HEK293T (cell line): Measurements from ENCODE around the gene PRDM10.
A peak's percentile ranks its signal among the peaks of the same experiment; 100 is the strongest.
"Not testable (repeated sequence)": the region's sequence is repeated elsewhere in the genome, so short reads cannot be mapped to it uniquely, and the experiment has no call there.

Experiments used
- CTCF ChIA-PET: fragments of 350-600 bp; formaldehyde crosslinking; extraction: SDS; loops from one replicate; lab custom pipeline; 2021; ENCODE audit warnings: antibody characterized with exemption, inconsistent platforms; lab: Yijun Ruan, JAX
- POLR2A ChIA-PET: fragments of 350-600 bp; formaldehyde crosslinking; extraction: SDS; loops from one replicate; lab custom pipeline; 2020; ENCODE audit warnings: antibody characterized with exemption, inconsistent platforms; lab: Yijun Ruan, JAX
- DNase-seq: peaks from one replicate; pipeline ENCODE4 v3.0.0; 2012; ENCODE audit warnings: mixed read lengths; ENCODE audit errors: extremely low spot score
- ARNT ChIP-seq: fragments of 450-650 bp; IDR thresholded peaks from 2 replicates; pipeline ENCODE4 v1.6.1; 2017; ENCODE audit warnings: mild to moderate bottlenecking
- BHLHE40 ChIP-seq: fragments of 450-650 bp; IDR thresholded peaks from 2 replicates; pipeline ENCODE4 v1.6.1; 2016; ENCODE audit warnings: mild to moderate bottlenecking, moderate library complexity, borderline replicate concordance
- CTBP1 ChIP-seq: fragments of 450-650 bp; IDR thresholded peaks from 2 replicates; pipeline ENCODE4 v1.6.1; 2016; ENCODE audit warnings: borderline replicate concordance
- ELF4 ChIP-seq: fragments of 450-650 bp; IDR thresholded peaks from 2 replicates; pipeline ENCODE4 v1.6.1; 2017; ENCODE audit warnings: antibody characterized with exemption
- FOXA1 ChIP-seq: fragments of 450-650 bp; IDR thresholded peaks from 2 replicates; pipeline ENCODE4 v1.6.1; 2016; ENCODE audit warnings: mild to moderate bottlenecking
- FOXK2 ChIP-seq: fragments of 450-650 bp; IDR thresholded peaks from 2 replicates; pipeline ENCODE4 v1.6.1; 2016; ENCODE audit warnings: mild to moderate bottlenecking
- FOXM1 ChIP-seq: fragments of 450-650 bp; IDR thresholded peaks from 2 replicates; pipeline ENCODE4 v1.6.1; 2017; ENCODE audit warnings: mild to moderate bottlenecking, borderline replicate concordance
- HDGF ChIP-seq: fragments of 450-650 bp; IDR thresholded peaks from 2 replicates; pipeline ENCODE4 v1.6.1; 2017; ENCODE audit warnings: antibody characterized with exemption, borderline replicate concordance
- L3MBTL2 ChIP-seq: fragments of 450-650 bp; conservative IDR thresholded peaks from 2 replicates; pipeline ENCODE4 v1.6.1; 2016; ENCODE audit warnings: mild to moderate bottlenecking
- LEF1 ChIP-seq: fragments of 450-650 bp; IDR thresholded peaks from 2 replicates; pipeline ENCODE4 v1.6.1; 2017; ENCODE audit warnings: mild to moderate bottlenecking, borderline replicate concordance
- NFRKB ChIP-seq: fragments of 450-650 bp; IDR thresholded peaks from 2 replicates; pipeline ENCODE4 v1.6.1; 2016; ENCODE audit warnings: mild to moderate bottlenecking, moderate library complexity
- SP1 ChIP-seq: fragments of 450-650 bp; IDR thresholded peaks from 2 replicates; pipeline ENCODE4 v1.6.1; 2017
- SUZ12 ChIP-seq: fragments of 450-650 bp; IDR thresholded peaks from 2 replicates; pipeline ENCODE4 v1.6.1; 2016; ENCODE audit warnings: mild to moderate bottlenecking
- TARDBP ChIP-seq: fragments of 450-650 bp; IDR thresholded peaks from 2 replicates; pipeline ENCODE4 v1.6.1; 2016
- ZNF384 ChIP-seq: fragments of 450-650 bp; IDR thresholded peaks from 2 replicates; pipeline ENCODE4 v1.6.1; 2016
- TF ChIP-seq, protein P1 (sequence below): fragments of 450-650 bp; IDR thresholded peaks from 2 replicates; pipeline ENCODE4 v1.6.1; 2016

PRDM10 gene

DNA sequence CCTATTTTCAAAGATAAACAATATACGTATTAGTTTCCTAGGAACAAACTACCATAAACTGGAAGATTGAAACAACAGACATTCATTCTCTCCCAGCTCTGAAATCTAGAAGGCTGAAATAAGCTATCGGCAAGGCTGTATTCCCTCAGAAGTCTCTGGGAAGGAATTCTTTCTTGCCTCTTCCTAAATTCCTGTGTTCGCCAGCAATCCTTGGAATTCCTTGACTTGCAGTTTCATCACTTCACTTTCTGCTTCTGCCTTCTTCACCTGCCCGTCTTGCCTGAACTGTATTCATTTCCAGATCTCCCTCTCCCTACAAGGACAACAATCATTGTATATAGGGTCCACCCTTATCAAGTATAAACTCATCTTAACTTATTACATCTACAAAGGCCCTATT, 17.7 kb upstream of the PRDM10 start:
- CTCF ChIA-PET: no interaction called here
- POLR2A ChIA-PET: no interaction called here
- TF ChIP-seq ELF4 (no peak), ARNT (no peak), FOXM1 (no peak), LEF1 (no peak), L3MBTL2 (no peak), HDGF (no peak), ZNF384 (no peak), BHLHE40 (no peak), SP1 (no peak), CTBP1 (no peak)
- TF ChIP-seq, protein P1, sequence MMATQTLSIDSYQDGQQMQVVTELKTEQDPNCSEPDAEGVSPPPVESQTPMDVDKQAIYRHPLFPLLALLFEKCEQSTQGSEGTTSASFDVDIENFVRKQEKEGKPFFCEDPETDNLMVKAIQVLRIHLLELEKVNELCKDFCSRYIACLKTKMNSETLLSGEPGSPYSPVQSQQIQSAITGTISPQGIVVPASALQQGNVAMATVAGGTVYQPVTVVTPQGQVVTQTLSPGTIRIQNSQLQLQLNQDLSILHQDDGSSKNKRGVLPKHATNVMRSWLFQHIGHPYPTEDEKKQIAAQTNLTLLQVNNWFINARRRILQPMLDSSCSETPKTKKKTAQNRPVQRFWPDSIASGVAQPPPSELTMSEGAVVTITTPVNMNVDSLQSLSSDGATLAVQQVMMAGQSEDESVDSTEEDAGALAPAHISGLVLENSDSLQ: no peak
- DNase-seq: no peak

DNA sequence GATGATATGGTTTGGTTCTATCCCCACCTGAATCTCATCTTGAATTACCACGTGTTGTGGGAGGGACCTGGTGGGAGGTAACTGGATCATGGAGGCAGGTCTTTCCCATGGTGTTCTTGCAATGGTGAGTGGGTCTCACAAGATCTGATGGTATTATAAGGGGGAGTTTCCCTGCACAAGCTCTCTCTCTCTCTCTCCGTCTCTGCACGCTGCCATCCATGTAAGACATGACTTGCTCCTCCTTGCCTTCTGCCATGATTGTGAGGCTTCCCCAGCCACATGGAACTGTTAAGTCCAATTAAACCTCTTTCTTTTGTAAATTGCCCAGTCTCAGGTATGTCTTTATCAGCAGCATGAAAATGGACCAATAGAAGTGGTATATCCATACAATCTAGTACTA, 13.2 kb upstream of the PRDM10 start:
- DNase-seq, POLR2A ChIA-PET, CTCF ChIA-PET: not testable (repeated sequence)

DNA sequence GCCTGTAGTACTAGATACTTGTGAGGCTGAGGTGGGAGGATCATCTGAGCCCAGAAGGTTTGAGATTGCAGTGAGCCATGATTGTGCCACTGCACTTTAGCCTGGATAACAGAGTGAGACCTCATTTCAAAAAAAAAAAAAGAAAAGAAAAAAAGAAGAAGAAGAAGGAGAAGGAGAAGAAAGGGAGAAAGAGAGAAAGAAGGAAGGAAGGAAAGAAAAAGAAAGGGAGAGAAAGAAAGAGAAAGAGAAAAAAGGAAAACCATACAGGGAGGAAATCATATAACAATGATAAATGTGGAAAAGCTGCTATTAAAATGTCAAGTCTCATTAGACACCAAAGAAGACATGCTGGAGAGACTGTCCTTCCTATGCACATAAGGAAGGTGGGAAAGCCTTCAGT, 5.7 kb upstream of the PRDM10 start:
- TF ChIP-seq LEF1 (no peak), HDGF (no peak), CTBP1 (no peak), SP1 (no peak)
- TF ChIP-seq, protein P1: peak; percentile 40; the same call in 1 of the 2 replicates
- CTCF ChIA-PET: no interaction called here
- DNase-seq: no peak
- POLR2A ChIA-PET: no interaction called here

DNA sequence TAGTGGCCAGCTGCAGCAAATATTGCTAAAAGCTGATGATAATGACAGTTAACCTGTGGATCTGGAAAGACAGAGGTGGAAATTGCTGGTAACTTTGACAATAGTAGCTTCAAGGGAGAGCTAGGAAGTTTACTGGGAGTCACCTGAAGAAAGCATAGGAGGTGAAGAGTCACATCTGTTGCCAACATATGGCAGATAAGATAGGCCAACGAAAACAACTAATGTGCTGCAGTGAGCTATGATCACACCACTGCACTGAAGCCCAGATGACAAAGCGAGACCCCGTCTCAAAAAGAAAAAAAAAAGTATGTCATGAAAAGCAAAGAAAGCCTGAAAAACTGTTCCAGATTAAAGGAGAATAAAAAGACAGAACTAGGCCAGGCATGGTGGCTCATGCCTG, 4.3 kb upstream of the PRDM10 start:
- CTCF ChIA-PET: no interaction called here
- DNase-seq: no peak
- TF ChIP-seq ZNF384 (no peak), ELF4 (no peak), CTBP1 (no peak), SP1 (no peak), TARDBP (no peak), FOXM1 (no peak), FOXA1 (no peak), L3MBTL2 (no peak), HDGF (no peak), LEF1 (no peak), BHLHE40 (no peak)
- POLR2A ChIA-PET: no interaction called here

DNA sequence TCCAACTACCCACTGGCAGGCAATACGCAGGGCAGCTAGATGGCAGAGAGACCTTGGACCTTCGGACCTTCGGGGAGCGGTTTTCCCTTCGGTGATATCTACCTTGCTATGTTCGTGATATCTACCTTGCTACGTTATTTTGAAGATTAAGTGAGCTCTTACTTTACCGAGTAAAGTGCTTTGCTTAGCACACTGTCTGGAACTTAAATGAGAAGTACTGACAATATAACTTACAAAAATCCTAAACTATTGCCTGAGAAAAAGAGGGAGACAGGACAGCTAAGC, 1.0 kb upstream of the PRDM10 start:
- TF ChIP-seq FOXM1: no peak
- no peak for TF ChIP-seq FOXA1
- TF ChIP-seq, protein P1: no peak
- no peak for TF ChIP-seq TARDBP
- TF ChIP-seq BHLHE40: no peak
- no peak for TF ChIP-seq SUZ12
- no peak for TF ChIP-seq HDGF
- no peak for TF ChIP-seq SP1
- no peak for TF ChIP-seq FOXK2
- no peak for TF ChIP-seq ZNF384
- no peak for TF ChIP-seq ELF4
- TF ChIP-seq LEF1: no peak
- no peak; the same call in 1 of the 2 replicates for TF ChIP-seq L3MBTL2
- TF ChIP-seq CTBP1: no peak
- TF ChIP-seq NFRKB: no peak
- TF ChIP-seq ARNT: no peak
- POLR2A ChIA-PET: interaction anchor here (0.6 to 2.9 kb wide), 9 partner anchors 11 to 627 kb away, joined by 3 to 24 read pairs (median 3); partner anchors contain the start of genes APLP2 and BARX2
- DNase-seq: no peak
- CTCF ChIA-PET: interaction anchor here (0.7 kb wide), 1 partner anchor 69 kb away, joined by 3 read pairs; no protein-coding TSS in a partner anchor

DNA sequence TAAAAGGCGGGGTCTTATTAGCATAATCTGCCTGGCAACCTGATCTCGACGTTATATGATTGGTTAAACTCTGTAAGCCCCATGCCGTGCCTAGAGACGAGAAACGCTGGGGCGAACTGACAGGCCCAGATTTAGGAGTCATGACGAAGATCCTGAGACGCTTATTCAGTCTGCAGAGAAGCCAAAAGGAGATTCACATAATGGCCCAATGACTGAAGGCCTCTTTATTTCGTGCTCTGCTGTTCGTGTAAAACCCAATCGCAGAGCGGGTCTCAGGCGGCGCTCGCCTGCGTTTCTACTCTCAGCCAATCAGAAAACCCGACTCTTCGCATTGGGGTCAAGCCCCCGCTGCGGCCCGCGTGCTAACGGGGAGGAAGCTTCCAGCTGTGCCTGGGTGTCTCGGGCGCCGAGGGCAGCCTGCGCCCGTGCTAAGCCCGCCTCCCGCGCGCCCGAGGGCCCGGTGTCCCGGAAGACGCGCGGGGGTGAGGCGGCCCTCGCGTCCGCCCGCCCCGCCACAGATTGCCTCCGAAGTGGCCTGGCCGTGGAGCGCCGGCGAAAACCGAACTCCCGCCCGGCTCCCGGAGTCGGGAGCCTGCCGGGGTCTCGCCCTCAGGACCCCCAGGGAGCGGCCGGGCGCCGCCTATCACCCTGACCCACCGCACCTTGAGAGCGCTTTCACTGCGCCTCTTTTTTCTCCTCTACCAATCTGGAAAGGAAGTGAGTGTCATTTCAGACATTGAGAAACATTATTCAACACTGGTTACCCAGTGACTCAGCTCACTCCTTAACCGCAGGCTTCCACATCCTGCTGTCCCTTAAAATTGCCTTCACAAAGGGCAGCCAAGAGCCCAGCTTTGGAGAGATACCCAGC, 446 bp upstream of the PRDM10 start:
- peak; percentile 92 for DNase-seq
- ChIA-PET CTCF (interaction anchor here (0.7 kb wide), 1 partner anchor 70 kb away, joined by 3 read pairs; no protein-coding TSS in a partner anchor), POLR2A (interaction anchor here (0.5 to 2.9 kb wide), 16 partner anchors 11 to 627 kb away, joined by 3 to 24 read pairs (median 3); partner anchors contain the start of genes APLP2 and BARX2)

More for the DNA sequence above, 446 bp upstream of the PRDM10 start:
- peak; percentile 87 for TF ChIP-seq L3MBTL2
- peak; percentile 65; the same call in 1 of the 2 replicates for TF ChIP-seq FOXM1
- TF ChIP-seq ARNT: peak; percentile 99
- TF ChIP-seq FOXA1: no peak
- TF ChIP-seq, protein P1: peak; percentile 96
